Measurements from ENCODE around the gene SERTM2.
A peak's percentile ranks its signal among the peaks of the same experiment; 100 is the strongest.

SERTM2 gene

DNA sequence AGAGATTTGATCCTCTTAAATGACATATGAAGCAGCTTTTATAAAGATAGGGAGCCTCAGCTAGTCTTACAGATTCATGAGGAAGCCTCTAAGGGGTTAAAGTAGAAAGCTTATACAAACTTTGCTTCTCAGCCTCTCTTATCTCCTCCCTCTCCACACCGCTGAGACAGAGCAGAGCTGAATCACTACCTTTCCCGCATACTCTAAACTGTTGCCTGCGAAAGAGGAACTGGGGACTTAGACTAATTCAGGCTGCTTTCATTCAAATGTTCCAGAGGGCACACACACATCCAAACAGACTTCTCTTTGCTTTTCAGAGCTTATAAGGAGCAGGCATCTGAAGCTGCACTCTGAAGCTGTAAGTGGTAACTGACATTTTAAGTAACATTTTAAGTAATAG is at the start of gene SERTM2:
SERTM2 (plus strand) TSS at position 169 of the 400 bp plus-strand sequence. CDS start 7,213 bp downstream, outside the sequence.
- in situ Hi-C loops (cut with HindIII; ENCODE audit: low sequenced_read_pairs): no loop called here
- TF ChIP-seq, protein P1, sequence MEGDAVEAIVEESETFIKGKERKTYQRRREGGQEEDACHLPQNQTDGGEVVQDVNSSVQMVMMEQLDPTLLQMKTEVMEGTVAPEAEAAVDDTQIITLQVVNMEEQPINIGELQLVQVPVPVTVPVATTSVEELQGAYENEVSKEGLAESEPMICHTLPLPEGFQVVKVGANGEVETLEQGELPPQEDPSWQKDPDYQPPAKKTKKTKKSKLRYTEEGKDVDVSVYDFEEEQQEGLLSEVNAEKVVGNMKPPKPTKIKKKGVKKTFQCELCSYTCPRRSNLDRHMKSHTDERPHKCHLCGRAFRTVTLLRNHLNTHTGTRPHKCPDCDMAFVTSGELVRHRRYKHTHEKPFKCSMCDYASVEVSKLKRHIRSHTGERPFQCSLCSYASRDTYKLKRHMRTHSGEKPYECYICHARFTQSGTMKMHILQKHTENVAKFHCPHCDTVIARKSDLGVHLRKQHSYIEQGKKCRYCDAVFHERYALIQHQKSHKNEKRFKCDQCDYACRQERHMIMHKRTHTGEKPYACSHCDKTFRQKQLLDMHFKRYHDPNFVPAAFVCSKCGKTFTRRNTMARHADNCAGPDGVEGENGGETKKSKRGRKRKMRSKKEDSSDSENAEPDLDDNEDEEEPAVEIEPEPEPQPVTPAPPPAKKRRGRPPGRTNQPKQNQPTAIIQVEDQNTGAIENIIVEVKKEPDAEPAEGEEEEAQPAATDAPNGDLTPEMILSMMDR (IDR thresholded peaks at IDR 0.05; ENCODE audit: low read depth, low read length): no peak
- peak; percentile 46 for DNase-seq (ENCODE audit: low read depth, low spot score)
- no peak within 1 kb of the TSS for H3K4me3 ChIP-seq (ENCODE audit: low read depth, low read length)

DNA sequence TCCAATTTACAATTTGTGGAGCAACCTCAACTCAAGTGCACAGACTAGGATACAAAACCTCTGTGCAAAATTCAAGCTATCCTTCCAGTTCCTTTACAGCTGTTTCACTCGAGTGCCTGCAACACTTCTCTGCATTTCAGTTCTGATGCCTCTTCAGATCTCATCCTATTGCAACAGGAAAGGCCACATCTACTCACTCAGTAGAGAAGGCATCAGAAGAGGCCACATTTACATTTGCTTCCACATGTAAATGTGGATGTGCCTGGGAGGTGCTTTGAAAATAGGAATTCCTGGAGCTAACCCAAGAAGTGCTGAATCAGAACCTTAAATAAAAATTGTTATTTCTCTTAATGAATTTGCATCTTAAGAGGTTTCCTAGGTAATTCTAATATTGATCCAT is 45.8 kb upstream of the SERTM2 start:
- in situ Hi-C loops (cut with HindIII; ENCODE audit: low sequenced_read_pairs): no loop called here
- TF ChIP-seq, protein P1 (IDR thresholded peaks at IDR 0.05; ENCODE audit: low read depth, low read length): no peak
- H3K4me3 ChIP-seq (ENCODE audit: low read depth, low read length): no peak overlapping the region
- no peak for DNase-seq (ENCODE audit: low read depth, low spot score)

DNA sequence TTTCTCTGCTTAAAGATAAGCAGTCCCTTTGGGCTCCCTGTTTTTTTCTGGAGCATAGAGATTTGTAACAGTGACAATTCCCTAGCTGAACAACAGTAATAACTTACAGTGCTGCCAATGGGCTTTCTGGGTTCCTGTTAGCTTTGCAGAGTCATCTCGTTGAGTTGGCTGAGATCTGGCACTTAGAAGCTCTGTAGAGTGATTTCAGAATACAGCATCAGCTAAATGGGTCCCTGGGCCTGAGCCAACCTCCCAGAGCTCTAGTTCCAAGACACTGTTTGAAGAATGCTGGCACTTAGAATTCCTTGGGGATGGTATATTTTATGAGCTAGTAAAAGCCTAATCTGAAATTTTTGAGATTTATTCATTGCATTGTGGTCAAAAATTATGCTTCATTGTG is 43.5 kb upstream of the SERTM2 start:
- in situ Hi-C loops (cut with HindIII; ENCODE audit: low sequenced_read_pairs): no loop called here
- TF ChIP-seq, protein P1 (IDR thresholded peaks at IDR 0.05; ENCODE audit: low read depth, low read length): no peak
- DNase-seq (ENCODE audit: low read depth, low spot score): no peak
- H3K4me3 ChIP-seq (ENCODE audit: low read depth, low read length): no peak overlapping the region

DNA sequence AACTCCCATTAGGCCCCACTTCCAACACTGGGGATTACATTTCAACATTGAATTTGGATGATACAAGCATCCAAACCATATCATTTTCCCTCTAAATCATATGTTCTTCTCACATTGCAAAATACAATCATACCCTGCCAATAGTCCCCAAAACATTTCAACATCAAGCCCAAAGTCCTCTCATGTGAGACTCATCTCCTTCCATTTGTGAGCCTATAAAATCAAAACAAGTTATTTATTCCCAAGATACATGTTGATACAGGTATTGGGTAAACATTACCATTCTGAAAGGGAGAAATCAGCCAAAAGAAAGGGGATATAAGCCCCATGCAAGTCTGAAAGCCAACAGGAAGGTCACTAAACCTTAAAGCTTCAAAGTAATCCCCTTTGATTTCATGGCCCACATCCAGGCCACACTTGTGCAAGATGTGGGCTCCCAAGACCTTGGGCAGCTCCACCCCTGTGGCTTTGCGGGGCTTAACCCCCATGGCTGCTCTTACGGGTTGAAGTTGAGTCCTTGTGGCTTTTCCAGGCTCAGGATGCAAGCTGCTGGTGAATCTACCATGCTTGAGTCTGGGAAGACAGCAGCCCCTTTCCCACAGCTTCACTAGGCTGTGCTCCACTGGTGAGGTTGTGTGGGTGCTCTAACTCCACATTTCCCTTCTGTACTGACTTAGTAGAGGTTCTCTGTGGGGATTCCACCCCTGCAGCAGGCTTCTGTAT is 40.6 kb upstream of the SERTM2 start:
- in situ Hi-C loops (cut with HindIII; ENCODE audit: low sequenced_read_pairs): no loop called here
- DNase-seq (ENCODE audit: low read depth, low spot score): no peak
- TF ChIP-seq, protein P1 (IDR thresholded peaks at IDR 0.05; ENCODE audit: low read depth, low read length): no peak
- no peak overlapping the region for H3K4me3 ChIP-seq (ENCODE audit: low read depth, low read length)

DNA sequence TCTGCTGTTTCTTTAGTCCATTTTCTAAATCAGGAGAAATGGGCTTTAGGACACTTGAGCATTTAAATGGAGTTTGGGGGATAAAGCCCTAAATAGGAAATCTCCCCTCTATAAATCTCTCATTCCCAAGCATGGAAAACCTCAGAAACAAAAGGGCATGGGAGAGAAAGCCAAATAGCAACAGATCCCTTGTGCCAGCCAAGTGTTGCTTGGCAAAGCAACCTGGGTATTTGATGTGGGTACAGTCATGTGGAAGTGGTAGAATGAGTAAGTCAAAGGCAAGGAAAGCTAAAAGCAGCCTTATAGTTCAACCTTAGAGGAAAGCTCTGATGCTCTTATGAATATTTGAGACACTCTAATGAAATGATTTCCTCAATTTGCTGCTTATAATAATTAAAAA is 29.5 kb upstream of the SERTM2 start:
- in situ Hi-C loops (cut with HindIII; ENCODE audit: low sequenced_read_pairs): no loop called here
- H3K4me3 ChIP-seq (ENCODE audit: low read depth, low read length): no peak overlapping the region
- no peak for DNase-seq (ENCODE audit: low read depth, low spot score)
- TF ChIP-seq, protein P1 (IDR thresholded peaks at IDR 0.05; ENCODE audit: low read depth, low read length): no peak

DNA sequence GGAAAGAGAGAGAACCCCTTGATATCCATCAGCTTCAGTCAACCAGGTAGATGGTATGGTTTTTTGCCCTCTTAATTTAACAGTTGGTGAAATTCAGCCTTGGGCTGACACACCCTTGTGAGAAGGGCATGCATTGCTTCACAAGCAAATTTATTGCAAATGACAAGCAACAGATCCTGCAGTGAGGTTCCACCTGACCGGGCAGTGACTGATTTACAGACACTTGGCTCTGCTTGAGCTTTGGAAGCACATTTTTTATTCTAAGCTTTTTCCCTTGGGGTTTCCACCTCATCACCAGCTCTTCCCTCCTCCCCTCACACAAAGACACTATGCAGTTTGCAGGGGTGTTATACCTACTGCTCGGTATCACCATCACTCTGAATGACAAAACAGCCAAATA is 28.3 kb upstream of the SERTM2 start:
- H3K4me3 ChIP-seq (ENCODE audit: low read depth, low read length): no peak overlapping the region
- TF ChIP-seq, protein P1 (IDR thresholded peaks at IDR 0.05; ENCODE audit: low read depth, low read length): no peak
- in situ Hi-C loops (cut with HindIII; ENCODE audit: low sequenced_read_pairs): no loop called here
- DNase-seq (ENCODE audit: low read depth, low spot score): no peak

Measured in astrocyte of the spinal cord (primary cell).